Endothelial cell of umbilical vein (primary cell): ENCODE results near the gene HLA-DQA2. TPM values are rescaled to one million over a fixed set of nuclear protein-coding genes. Genes with fewer than 3 reads are reported as not detected.
"Not testable (repeated sequence)": the region's sequence is repeated elsewhere in the genome, so short reads cannot be mapped to it uniquely, and the experiment has no call there.

Experiments
- BruUV-seq: library from RNA; stranded (reverse); fragments of 400-500 nt; replicated peaks from 2 replicates; lab custom pipeline; 2021; lab: Mats Ljungman, UMichigan
- CTCF ChIA-PET: fragments of 300-600, 350-600 bp; sonication (Branson Sonifier 250); formaldehyde crosslinking; loops from one replicate; lab custom pipeline; 2021; ENCODE audit warnings: antibody characterized with exemption, inconsistent platforms; lab: Charles Lee
- POLR2A ChIA-PET: fragments of 300-600, 350-600 bp; sonication (Branson Sonifier 250); formaldehyde crosslinking; loops from one replicate; lab custom pipeline; 2021; ENCODE audit warnings: antibody characterized with exemption, inconsistent platforms; lab: Charles Lee
- DNase-seq: peaks from one replicate; pipeline ENCODE4 v3.0.0-alpha.2; 2011; ENCODE audit warnings: low read depth, low spot score
- FAIRE-seq: peaks from 2 replicates; lab custom pipeline; 2011; peaks lifted over from hg19 to GRCh38; lab: Jason Lieb, UNC
- H2AFZ ChIP-seq: 2 replicates; pipeline ENCODE4 v1.6.0; 2012; ENCODE audit warnings: low read depth, low read length, control low read depth, inconsistent platforms
- H3K27ac ChIP-seq: 2 replicates; pipeline ENCODE4 v1.5.1; 2011; ENCODE audit warnings: low read depth, mild to moderate bottlenecking, control low read depth, low read length, moderate library complexity; ENCODE audit not compliant: insufficient read depth
- H3K27me3 ChIP-seq, 2 experiments: 2 replicates each; pipeline versions ENCODE4 v1.6.0 to v1.6.1; 2011; ENCODE audit warnings: low read length in 2 of 2, mixed read lengths in 1 of 2; ENCODE audit not compliant: control insufficient read depth in 2 of 2, insufficient read depth in 2 of 2
- H3K36me3 ChIP-seq, 2 experiments: 2 replicates in 1 of 2; 3 replicates in 1 of 2; pipeline ENCODE4 v1.5.1; 2011; ENCODE audit warnings: low read length in 2 of 2, mild to moderate bottlenecking in 1 of 2, moderate library complexity in 1 of 2; ENCODE audit not compliant: control insufficient read depth in 2 of 2, insufficient read depth in 2 of 2; ENCODE audit errors: extremely low read depth in 1 of 2
- H3K4me1 ChIP-seq: 3 replicates; pipeline ENCODE4 v1.5.1; 2011; ENCODE audit warnings: mild to moderate bottlenecking, low read length; ENCODE audit not compliant: control insufficient read depth, insufficient read depth; ENCODE audit errors: extremely low read depth
- H3K4me2 ChIP-seq: 2 replicates; pipeline ENCODE4 v1.6.1; 2011; ENCODE audit warnings: low read length, control low read depth, mixed read lengths; ENCODE audit not compliant: insufficient read depth
- H3K4me3 ChIP-seq, 3 experiments: fragments of 200-600 bp in 1 of 3; sonication (generic), shearing (Covaris generic) in 1 of 3; replicated peaks in 1 of 3; 2 replicates each; pipeline ENCODE4 v1.5.1; 2011 to 2016; ENCODE audit warnings: control low read depth in 3 of 3, low read length in 3 of 3, mild to moderate bottlenecking in 2 of 3, inconsistent platforms in 1 of 3, low read depth in 1 of 3, moderate library complexity in 1 of 3; ENCODE audit not compliant: insufficient read depth in 1 of 3
- H3K79me2 ChIP-seq: 2 replicates; pipeline ENCODE4 v1.6.0; 2012; ENCODE audit warnings: low read length, inconsistent platforms; ENCODE audit not compliant: control insufficient read depth, insufficient read depth
- H3K9ac ChIP-seq: replicated peaks from 2 replicates; pipeline ENCODE3; 2011; ENCODE audit warnings: low read length, control low read depth; ENCODE audit not compliant: insufficient read depth; ENCODE audit errors: extremely low read depth
- H3K9me1 ChIP-seq: replicated peaks from 3 replicates; pipeline ENCODE4 v1.6.0; 2011; ENCODE audit warnings: mild to moderate bottlenecking, low read length; ENCODE audit not compliant: control insufficient read depth, insufficient read depth; ENCODE audit errors: extremely low read depth
- H3K9me3 ChIP-seq: replicated peaks from 2 replicates; pipeline ENCODE4 v1.5.1; 2012; ENCODE audit warnings: low read length, inconsistent platforms; ENCODE audit not compliant: control insufficient read depth, insufficient read depth
- H4K20me1 ChIP-seq: replicated peaks from 2 replicates; pipeline ENCODE3; 2011; ENCODE audit warnings: mild to moderate bottlenecking, low read length; ENCODE audit not compliant: control insufficient read depth, insufficient read depth; ENCODE audit errors: extremely low read depth
- CTCF ChIP-seq, 2 donors: IDR thresholded peaks; 1 replicate in 1 of 2; 2 replicates in 1 of 2; pipeline ENCODE4 v1.5.1; 2011; ENCODE audit warnings: low read length in 2 of 2, mild to moderate bottlenecking in 2 of 2, moderate library complexity in 2 of 2, control low read depth in 1 of 2, inconsistent platforms in 1 of 2, low read depth in 1 of 2; ENCODE audit not compliant: insufficient read depth in 1 of 2; ENCODE audit errors: extremely low read depth in 1 of 2
- EZH2 ChIP-seq: IDR thresholded peaks from 2 replicates; pipeline ENCODE4 v1.6.1; 2012; ENCODE audit warnings: borderline replicate concordance, low read depth, mild to moderate bottlenecking, moderate library complexity, low read length, inconsistent platforms; ENCODE audit not compliant: severe bottlenecking
- FOS ChIP-seq: IDR thresholded peaks from 2 replicates; pipeline ENCODE4 v1.6.1; 2011; ENCODE audit warnings: mild to moderate bottlenecking, low read length, moderate library complexity, borderline replicate concordance; ENCODE audit not compliant: insufficient read depth
- JUN ChIP-seq: IDR thresholded peaks from 2 replicates; pipeline ENCODE4 v1.6.1; 2011; ENCODE audit warnings: borderline replicate concordance, low read depth; ENCODE audit not compliant: insufficient read length, insufficient read depth
- MAX ChIP-seq: IDR thresholded peaks from 2 replicates; pipeline ENCODE4 v1.6.1; 2011; ENCODE audit not compliant: insufficient read depth, insufficient read length
- MYC ChIP-seq: IDR thresholded peaks from one replicate; pipeline ENCODE4 v1.6.1; 2011; ENCODE audit warnings: mild to moderate bottlenecking, low read depth, low read length
- POLR2A ChIP-seq: IDR thresholded peaks from 2 replicates; pipeline ENCODE4 v1.6.1; 2012; ENCODE audit warnings: low read depth, mild to moderate bottlenecking, control low read depth, low read length
- dilution Hi-C: fragments of 300-500 bp; cut with MboI; formaldehyde crosslinking; loops from one replicate; pipeline ENCODE4 v1.15.0; 2019; ENCODE audit warnings: low sequenced_read_pairs; ENCODE audit not compliant: extremely low pct_ligation_motif_present
- intact Hi-C: fragments of 100-400 bp; cut with micrococcal nuclease; formaldehyde crosslinking; loops from one replicate; pipeline ENCODE4 v1.10.0; 2022
- polyA plus RNA-seq, 4 experiments: library from polyadenylated mRNA; depleted of rRNA in 3 of 4; stranded (reverse) in 3 of 4; unstranded in 1 of 4; fragments of >200 nt; gene quantifications; 2 replicates each; pipeline versions ENCODE4 v1.2.1 to v1.2.3, GENCODE V29; 2011 to 2012; ENCODE audit warnings: missing spikeins in 1 of 4
- total RNA-seq: library from RNA; stranded (reverse); gene quantifications from 2 replicates; pipeline ENCODE4 v1.2.3, GENCODE V29; 2021

Gene HLA-DQA2
- total and polyA plus RNA-seq, 2 donors (not counting 3 experiments of a cell fraction or from before 2014, with no cell fraction given) = not detected

GRCh38 chr6:32705164-32705563 lies 36.0 kb upstream of the HLA-DQA2 start:
- H3K36me3 ChIP-seq, DNase-seq, dilution Hi-C loops, H3K9me1 ChIP-seq, H2AFZ ChIP-seq, POLR2A ChIA-PET, H4K20me1 ChIP-seq, FAIRE-seq, H3K9me3 ChIP-seq, H3K27ac ChIP-seq, H3K4me2 ChIP-seq, CTCF ChIA-PET, H3K4me3 ChIP-seq, H3K9ac ChIP-seq, BruUV-seq, H3K4me1 ChIP-seq, H3K79me2 ChIP-seq: not testable (repeated sequence)
- intact Hi-C loops = loop anchor here (10.0 kb wide), 1 partner anchor 160 kb away; no protein-coding TSS in a partner anchor
- H3K27me3 ChIP-seq = peaks cover 5 to 25% of the 10 kb centered on the region in 2 experiments

- no peak for FAIRE-seq
- no peaks in the 10 kb centered on the region for H3K36me3 ChIP-seq
- dilution Hi-C loops (no loop called here), intact Hi-C loops (loop anchor here (10.0 kb wide), 1 partner anchor 155 kb away; no protein-coding TSS in a partner anchor)
- H3K27me3 ChIP-seq = peaks cover 8 to 10% of the 10 kb centered on the region in 2 experiments
- no peaks in the 10 kb centered on the region for H4K20me1 ChIP-seq
- no peaks in the 10 kb centered on the region for H3K79me2 ChIP-seq
- no peak for TF ChIP-seq CTCF (IDR thresholded peaks at IDR 0.05; ENCODE audit: extremely low read depth in 1 of 2, insufficient read depth in 1 of 2, low read depth in 1 of 2, low read length in 2 of 2)
- no peak for TF ChIP-seq MAX
- TF ChIP-seq JUN = no peak
- no peak for TF ChIP-seq FOS
- TF ChIP-seq MYC = no peak
- no peak for TF ChIP-seq POLR2A
- TF ChIP-seq EZH2 = no peak
- ChIA-PET POLR2A (interaction anchor here (0.6 kb wide), 1 partner anchor 122 kb away, joined by 3 read pairs; no protein-coding TSS in a partner anchor), CTCF (no interaction called here)
- H3K4me3 ChIP-seq = no peak overlapping the region
- no TSS peak for BruUV-seq
- no peak overlapping the region for H2AFZ ChIP-seq
- H3K9me1 ChIP-seq = no peaks in the 10 kb centered on the region
- no peak overlapping the region for H3K4me2 ChIP-seq
- no peak overlapping the region for H3K9ac ChIP-seq
- DNase-seq = no peak
- no peaks in the 10 kb centered on the region for H3K4me1 ChIP-seq
- H3K27ac ChIP-seq = no peak overlapping the region
- no peaks in the 10 kb centered on the region for H3K9me3 ChIP-seq
These were observed 31.6 kb upstream of the HLA-DQA2 start for GRCh38 chr6:32709625-32710024.
